ENCODE measurements around the gene EXOC3L2. TPM values are rescaled to one million over a fixed set of nuclear protein-coding genes. Genes with fewer than 3 reads are reported as not detected.
A peak's percentile ranks its signal among the peaks of the same experiment; 100 is the strongest.

EXOC3L2 gene
- 3.6 TPM for total RNA-seq
- long read RNA-seq, transcript EXOC3L2-202 (12 exons, 2,964 nt), result major isoform, 9 of 17 reads
- long read RNA-seq, partial matches to known transcripts, result 3 of 17 reads
- long read RNA-seq, other reads (novel, unspliced or antisense), result 5 of 17 reads

DNA sequence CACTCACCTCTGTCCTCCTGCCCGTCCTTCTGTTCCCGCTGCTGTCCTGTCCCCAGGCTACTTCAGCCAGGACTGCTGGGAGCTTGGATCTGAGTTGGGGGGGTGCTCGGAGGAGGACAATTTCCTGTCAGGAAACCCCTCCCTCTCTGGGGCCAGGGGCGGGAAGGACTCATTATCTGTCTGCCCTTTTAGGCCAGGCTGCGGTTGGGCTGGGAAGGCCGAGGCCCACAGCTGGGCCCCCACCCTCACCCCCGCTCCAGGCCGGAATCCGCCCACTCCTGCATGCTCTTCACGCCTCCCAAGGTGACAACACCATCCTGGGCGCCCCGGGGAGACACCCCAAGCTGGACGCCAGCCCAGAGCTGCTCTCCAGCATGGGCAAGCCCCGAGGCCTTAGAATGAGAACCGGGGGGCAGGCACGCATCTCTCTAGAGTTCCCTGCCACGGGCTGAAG, at the start of gene EXOC3L2:
TSS of gene EXOC3L2 (minus strand) at position 74 of the 454 bp plus-strand sequence. CDS start 6,362 bp downstream, outside the sequence.
- DNase-seq (no peak), ATAC-seq (peak in 1 of 2 donors; percentile 29)
- peak within 1 kb of the TSS; percentile 62 for H3K27ac ChIP-seq
- intact Hi-C loops (cut with DNase I), result no loop called here
- no peaks in the 10 kb centered on the region for H3K9me3 ChIP-seq
- peaks cover 7% of the 10 kb centered on the region for H3K4me1 ChIP-seq
- H3K36me3 ChIP-seq, result no peaks in the 10 kb centered on the region
- H3K4me3 ChIP-seq, result peak within 1 kb of the TSS; percentile 37
- no peaks in the 10 kb centered on the region for H3K27me3 ChIP-seq (ENCODE audit: low read depth)
- TF ChIP-seq, protein P1, sequence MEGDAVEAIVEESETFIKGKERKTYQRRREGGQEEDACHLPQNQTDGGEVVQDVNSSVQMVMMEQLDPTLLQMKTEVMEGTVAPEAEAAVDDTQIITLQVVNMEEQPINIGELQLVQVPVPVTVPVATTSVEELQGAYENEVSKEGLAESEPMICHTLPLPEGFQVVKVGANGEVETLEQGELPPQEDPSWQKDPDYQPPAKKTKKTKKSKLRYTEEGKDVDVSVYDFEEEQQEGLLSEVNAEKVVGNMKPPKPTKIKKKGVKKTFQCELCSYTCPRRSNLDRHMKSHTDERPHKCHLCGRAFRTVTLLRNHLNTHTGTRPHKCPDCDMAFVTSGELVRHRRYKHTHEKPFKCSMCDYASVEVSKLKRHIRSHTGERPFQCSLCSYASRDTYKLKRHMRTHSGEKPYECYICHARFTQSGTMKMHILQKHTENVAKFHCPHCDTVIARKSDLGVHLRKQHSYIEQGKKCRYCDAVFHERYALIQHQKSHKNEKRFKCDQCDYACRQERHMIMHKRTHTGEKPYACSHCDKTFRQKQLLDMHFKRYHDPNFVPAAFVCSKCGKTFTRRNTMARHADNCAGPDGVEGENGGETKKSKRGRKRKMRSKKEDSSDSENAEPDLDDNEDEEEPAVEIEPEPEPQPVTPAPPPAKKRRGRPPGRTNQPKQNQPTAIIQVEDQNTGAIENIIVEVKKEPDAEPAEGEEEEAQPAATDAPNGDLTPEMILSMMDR (IDR thresholded peaks at IDR 0.05), result no peak

DNA sequence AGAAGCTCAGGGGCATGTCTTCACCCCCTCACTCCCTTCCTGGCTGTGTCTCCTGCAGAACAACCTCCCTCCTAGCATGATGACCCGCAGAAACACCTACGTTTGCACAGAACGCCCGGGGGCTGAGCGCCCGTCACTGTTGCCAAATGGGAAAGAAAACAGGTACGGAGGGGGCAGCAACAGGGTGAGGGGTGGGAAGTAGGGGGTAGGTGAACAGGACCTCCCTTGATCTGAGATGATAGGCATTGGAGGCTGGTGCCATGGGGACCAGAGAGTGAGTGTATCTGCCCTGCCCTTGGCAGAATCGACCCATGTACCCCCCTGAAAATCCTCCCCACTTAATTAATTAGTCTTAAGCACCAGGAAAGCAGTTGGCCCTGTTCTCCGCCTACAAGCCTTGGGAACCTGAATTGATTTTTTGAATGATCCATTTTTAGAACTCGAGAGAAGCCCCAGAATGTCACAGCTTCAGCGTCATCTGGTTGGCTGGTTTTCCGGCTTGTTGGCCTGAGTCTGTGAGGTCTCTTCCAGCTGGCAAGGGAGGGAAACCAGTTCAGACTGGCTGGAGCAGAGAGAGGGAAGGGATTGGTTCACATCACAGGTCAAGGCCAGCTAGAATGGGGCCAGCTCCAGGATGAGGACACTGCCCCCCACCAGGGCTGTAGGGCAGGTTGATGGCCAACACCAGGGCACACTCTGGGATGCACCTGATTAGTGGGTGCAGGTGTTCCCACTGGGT, 49.3 kb upstream of the EXOC3L2 start:
- Histone ChIP-seq H3K27me3 (ENCODE audit: low read depth) (no peaks in the 10 kb centered on the region), H3K9me3 (no peaks in the 10 kb centered on the region), H3K27ac (no peak overlapping the region), H3K4me1 (no peaks in the 10 kb centered on the region), H3K36me3 (peaks cover 60% of the 10 kb centered on the region), H3K4me3 (no peak overlapping the region)
- ATAC-seq (peak in 1 of 2 donors; percentile 7), DNase-seq (no peak)
- TF ChIP-seq, protein P1 (IDR thresholded peaks at IDR 0.05), result no peak
- intact Hi-C loops (cut with DNase I), result no loop called here

DNA sequence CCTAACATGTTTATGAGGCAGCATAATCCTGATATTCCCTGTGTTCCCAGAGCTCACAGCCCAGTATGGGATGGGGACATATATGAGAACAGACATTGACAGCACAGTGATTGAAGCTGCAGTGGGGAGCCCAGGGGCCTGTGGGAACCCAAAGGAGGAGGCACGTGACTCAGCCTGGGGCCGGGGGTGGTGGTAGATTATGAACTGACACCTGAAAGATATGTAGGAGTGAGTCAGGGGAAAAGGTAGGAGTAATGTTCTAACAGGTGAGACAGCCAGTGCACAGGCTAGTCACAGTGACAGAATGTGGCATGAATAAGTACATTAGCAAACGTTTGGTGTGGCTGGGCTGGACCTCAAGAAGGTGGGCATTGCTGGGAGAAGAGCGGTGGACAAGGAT, 48.5 kb upstream of the EXOC3L2 start:
- Histone ChIP-seq H3K4me3 (no peak overlapping the region), H3K27me3 (ENCODE audit: low read depth) (no peaks in the 10 kb centered on the region), H3K9me3 (no peaks in the 10 kb centered on the region), H3K36me3 (peaks cover 61% of the 10 kb centered on the region), H3K4me1 (no peaks in the 10 kb centered on the region), H3K27ac (no peak overlapping the region)
- no peak for ATAC-seq
- intact Hi-C loops (cut with DNase I), result no loop called here
- TF ChIP-seq, protein P1 (IDR thresholded peaks at IDR 0.05), result no peak
- DNase-seq, result no peak

DNA sequence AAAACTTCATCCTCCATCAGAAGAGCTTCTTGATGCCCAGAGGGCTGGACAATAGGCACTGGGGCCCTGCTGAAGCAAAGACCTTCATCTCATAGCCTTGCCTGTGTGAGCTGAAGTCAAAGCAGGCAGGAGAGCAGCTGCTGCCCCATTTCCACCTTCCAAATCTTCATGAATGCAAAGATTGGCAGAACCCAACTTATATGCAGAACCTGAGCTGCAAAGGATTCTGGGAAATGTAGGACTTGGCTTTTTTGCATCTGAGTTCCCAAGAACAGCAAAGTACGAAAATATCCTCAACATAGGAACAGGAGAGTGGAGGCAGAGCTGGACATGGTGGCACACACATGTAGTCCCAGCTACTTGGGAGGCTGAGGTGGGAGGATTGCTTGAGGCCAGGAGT, 46.6 kb upstream of the EXOC3L2 start:
- Histone ChIP-seq H3K36me3 (peaks cover 69% of the 10 kb centered on the region), H3K4me1 (no peaks in the 10 kb centered on the region), H3K4me3 (no peak overlapping the region), H3K27ac (no peak overlapping the region), H3K9me3 (no peaks in the 10 kb centered on the region), H3K27me3 (ENCODE audit: low read depth) (no peaks in the 10 kb centered on the region)
- DNase-seq (no peak), ATAC-seq (no peak)
- intact Hi-C loops (cut with DNase I), result no loop called here
- TF ChIP-seq, protein P1 (IDR thresholded peaks at IDR 0.05), result no peak

DNA sequence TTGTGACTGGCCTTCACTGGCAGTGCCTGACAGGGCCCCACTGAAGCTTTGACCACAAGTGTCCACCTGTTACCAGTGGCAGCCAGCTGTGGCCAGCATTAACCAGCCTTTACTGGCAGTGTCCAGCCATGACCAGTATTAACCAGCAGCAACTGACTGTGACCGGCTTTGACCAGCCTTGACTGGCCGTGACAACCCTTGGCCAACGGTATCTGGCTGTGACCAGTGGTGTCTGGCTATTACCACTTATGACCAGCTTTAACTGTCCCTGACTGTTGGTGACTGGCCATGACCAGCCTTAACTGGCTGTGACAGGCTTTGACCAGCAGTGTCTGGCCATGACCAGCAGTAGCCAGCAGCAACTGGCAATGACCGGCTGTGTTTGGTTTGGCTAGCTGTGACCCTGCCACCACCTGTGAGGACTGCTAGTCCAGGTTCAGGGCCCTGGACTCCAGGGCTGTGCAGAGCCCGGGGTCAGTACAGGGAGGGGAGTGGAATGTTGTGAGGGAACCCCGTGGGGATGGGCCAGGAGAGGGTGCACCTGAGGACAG, 45.2 kb upstream of the EXOC3L2 start:
- ATAC-seq (peak in 1 of 2 donors; percentile 19), DNase-seq (no peak)
- no peaks in the 10 kb centered on the region for H3K4me1 ChIP-seq
- no peak overlapping the region for H3K27ac ChIP-seq
- intact Hi-C loops (cut with DNase I), result no loop called here
- H3K36me3 ChIP-seq, result peaks cover 64% of the 10 kb centered on the region
- H3K9me3 ChIP-seq, result no peaks in the 10 kb centered on the region
- TF ChIP-seq, protein P1 (IDR thresholded peaks at IDR 0.05), result no peak
- no peak overlapping the region for H3K4me3 ChIP-seq
- H3K27me3 ChIP-seq (ENCODE audit: low read depth), result no peaks in the 10 kb centered on the region

Data from lower lobe of right lung (tissue), 2 donors.